Loucy (cell line): ENCODE data around the gene U2AF2.

ENCODE experiments used
- CTCF ChIP-seq: fragments of 200-600 bp; sonication (generic); conservative IDR thresholded peaks from 2 replicates; pipeline ENCODE4 v1.5.1; 2014; ENCODE audit warnings: mild to moderate bottlenecking, antibody characterized with exemption, low read length
- EZH2phosphoT487 ChIP-seq: fragments of 200-600 bp; IDR thresholded peaks from 2 replicates; pipeline ENCODE4 v1.6.1; 2018; ENCODE audit warnings: antibody characterized with exemption, mild to moderate bottlenecking, moderate library complexity, borderline replicate concordance

- TF ChIP-seq CTCF = no peak
- TF ChIP-seq EZH2phosphoT487 = no peak
Observed at GRCh38 chr19:55635334-55635717, 19.5 kb upstream of the U2AF2 start.
